ENCODE measurements around the gene APOBEC4. TPM values are rescaled to one million over a fixed set of nuclear protein-coding genes. Genes with fewer than 3 reads are reported as not detected.

Gene APOBEC4
- total and polyA plus RNA-seq, 4 donors = 1.4 to 5.3 (median 3.1) TPM

- no peak for DNase-seq
Measured at GRCh38 chr1:183675883-183676585, 22.9 kb upstream of the APOBEC4 start.

GRCh38 chr1:183675381-183675780 lies 22.3 kb upstream of the APOBEC4 start:
- DNase-seq (no peak), ATAC-seq (ENCODE audit: insufficient read depth, low FRiP score) (no peak)
- no peaks in the 10 kb centered on the region for H3K27me3 ChIP-seq (ENCODE audit: control insufficient read depth in 3 of 3, insufficient read depth in 3 of 3, low read length in 2 of 3)
- no peaks in the 10 kb centered on the region for H3K36me3 ChIP-seq (ENCODE audit: control insufficient read depth in 4 of 4, insufficient read depth in 4 of 4, low read length in 4 of 4)
- no peak overlapping the region for H3K27ac ChIP-seq (ENCODE audit: low read depth in 1 of 2, low read length in 1 of 2)
- TF ChIP-seq CTCF (IDR thresholded peaks at IDR 0.05; ENCODE audit: control extremely low read depth, extremely low read depth) = no peak
- peaks cover 0 to 18% (median 0%) of the 10 kb centered on the region in 5 donors for H3K4me1 ChIP-seq (ENCODE audit: control insufficient read depth in 5 of 5, insufficient read depth in 5 of 5, low read length in 5 of 5)
- H3K9ac ChIP-seq (ENCODE audit: insufficient read depth in 1 of 2, low read length in 2 of 2) = no peak overlapping the region
- H3K9me3 ChIP-seq (ENCODE audit: control insufficient read depth in 4 of 4, insufficient read depth in 3 of 4, low read length in 3 of 4) = no peaks in the 10 kb centered on the region
- H3K4me3 ChIP-seq = no peak overlapping the region

More at GRCh38 chr1:183675883-183676585, 22.9 kb upstream of the APOBEC4 start:
- no peak for TF ChIP-seq CTCF (IDR thresholded peaks at IDR 0.05; ENCODE audit: control extremely low read depth, extremely low read depth)
- no peaks in the 10 kb centered on the region for H3K36me3 ChIP-seq (ENCODE audit: control insufficient read depth in 4 of 4, insufficient read depth in 4 of 4, low read length in 4 of 4)
- peaks cover 0 to 18% (median 0%) of the 10 kb centered on the region in 5 donors for H3K4me1 ChIP-seq (ENCODE audit: control insufficient read depth in 5 of 5, insufficient read depth in 5 of 5, low read length in 5 of 5)
- no peak overlapping the region for H3K9ac ChIP-seq (ENCODE audit: insufficient read depth in 1 of 2, low read length in 2 of 2)
- no peak overlapping the region for H3K27ac ChIP-seq (ENCODE audit: low read depth in 1 of 2, low read length in 1 of 2)
- 91 to 94% methylated on average over 3 of the region's 3 CpGs for WGBS, 2 donors
- no peak overlapping the region for H3K4me3 ChIP-seq
- ATAC-seq (ENCODE audit: insufficient read depth, low FRiP score) = no peak
- H3K27me3 ChIP-seq (ENCODE audit: control insufficient read depth in 3 of 3, insufficient read depth in 3 of 3, low read length in 2 of 3) = no peaks in the 10 kb centered on the region
- no peaks in the 10 kb centered on the region for H3K9me3 ChIP-seq (ENCODE audit: control insufficient read depth in 4 of 4, insufficient read depth in 3 of 4, low read length in 3 of 4)

GRCh38 chr1:183674886-183675285 lies 21.8 kb upstream of the APOBEC4 start:
- WGBS, 2 donors = 81 to 96% methylated on average over 2 of the region's 2 CpGs
- no peak for TF ChIP-seq CTCF (IDR thresholded peaks at IDR 0.05; ENCODE audit: control extremely low read depth, extremely low read depth)
- H3K4me1 ChIP-seq (ENCODE audit: control insufficient read depth in 5 of 5, insufficient read depth in 5 of 5, low read length in 5 of 5) = peaks cover 0 to 18% (median 0%) of the 10 kb centered on the region in 5 donors
- ATAC-seq (ENCODE audit: insufficient read depth, low FRiP score) (no peak), DNase-seq (peak in 1 of 3 donors; percentile 11)
- no peaks in the 10 kb centered on the region for H3K27me3 ChIP-seq (ENCODE audit: control insufficient read depth in 3 of 3, insufficient read depth in 3 of 3, low read length in 2 of 3)
- no peak overlapping the region for H3K27ac ChIP-seq (ENCODE audit: low read depth in 1 of 2, low read length in 1 of 2)
- H3K9ac ChIP-seq (ENCODE audit: insufficient read depth in 1 of 2, low read length in 2 of 2) = no peak overlapping the region
- no peak overlapping the region for H3K4me3 ChIP-seq
- no peaks in the 10 kb centered on the region for H3K9me3 ChIP-seq (ENCODE audit: control insufficient read depth in 4 of 4, insufficient read depth in 3 of 4, low read length in 3 of 4)
- no peaks in the 10 kb centered on the region for H3K36me3 ChIP-seq (ENCODE audit: control insufficient read depth in 4 of 4, insufficient read depth in 4 of 4, low read length in 4 of 4)

Measured in lung (tissue), 12 donors.